ENCODE data around the gene GRM2. TPM values are rescaled to one million over a fixed set of nuclear protein-coding genes. Genes with fewer than 3 reads are reported as not detected.

The GRM2 gene
- total and polyA plus RNA-seq, 10 of the 15 experiments (the other 5 are each of a cell fraction or from before 2014, with no cell fraction given) = 0.01 to 0.14 (median 0.06) TPM; not detected in 5

DNA sequence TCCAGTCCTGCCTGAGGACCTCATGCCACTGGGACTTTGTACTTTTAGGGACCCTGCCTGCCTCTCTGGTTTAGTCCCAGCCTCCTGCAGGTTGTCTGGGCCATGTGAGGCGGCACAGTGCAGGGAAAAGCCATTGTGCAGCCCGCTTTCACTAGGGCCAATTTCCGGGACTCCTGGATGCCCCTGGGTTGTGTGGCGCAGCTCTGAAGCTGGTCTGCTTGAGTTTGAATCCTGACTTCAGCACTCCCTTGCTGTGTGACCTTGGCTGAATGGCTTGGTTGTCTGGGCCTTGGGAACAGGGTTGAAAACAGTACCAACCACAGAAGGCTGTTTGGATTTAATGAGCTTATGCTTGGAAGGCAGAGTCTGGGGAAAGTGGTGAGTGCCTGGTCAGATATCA lies 27.6 kb upstream of the GRM2 start:
- POLR2A ChIA-PET = interaction anchor here (1.0 to 1.1 kb wide), 2 partner anchors 7 to 180 kb away, joined by 3 to 5 read pairs; partner anchors contain the start of gene DCAF1
- in situ Hi-C loops (cut with MboI) (loop anchor here (25.0 kb wide), 1 partner anchor 1067 kb away; the partner anchor contains the start of genes CISH and MAPKAPK3), intact Hi-C loops (cut with micrococcal nuclease; ENCODE audit: unreplicated experiment) (no loop called here)

More for the DNA sequence above, 27.6 kb upstream of the GRM2 start:
- 94% methylated on average over 4 of the region's 4 CpGs for WGBS (ENCODE audit: insufficient coverage, insufficient replicate concordance, low lambda C conversion rate, missing lambda C conversion rate)
- H3K27ac ChIP-seq (ENCODE audit: control insufficient read depth, insufficient read depth) = no peak overlapping the region
- no peaks in the 10 kb centered on the region for H3K9me3 ChIP-seq (replicated peaks; ENCODE audit: control insufficient read depth, insufficient read depth, low read length)
- H3K4me3 ChIP-seq = no peak overlapping the region
- H4K20me1 ChIP-seq (ENCODE audit: control insufficient read depth, insufficient read depth) = no peaks in the 10 kb centered on the region
- H2AFZ ChIP-seq (ENCODE audit: control insufficient read depth, low read depth, low read length) = no peak overlapping the region
- ChIA-PET RAD21 (ENCODE audit: unreplicated experiment) (interaction anchor here (1.0 to 6.4 kb wide), 2 partner anchors 9 to 178 kb away, joined by 3 to 182 read pairs; partner anchors contain the start of gene DCAF1), SMC1A (ENCODE audit: uncharacterized antibody, unreplicated experiment) (interaction anchor here (1.1 to 5.2 kb wide), 4 partner anchors 8 to 178 kb away, joined by 3 to 113 read pairs (median 48); partner anchors contain the start of genes DCAF1 and TEX264), CTCF (interaction anchor here (0.7 to 11.7 kb wide), 5 partner anchors 8 to 1063 kb away, joined by 3 to 243 read pairs (median 84); partner anchors contain the start of genes DCAF1 and TEX264)
- DNase-seq (ENCODE audit: low read depth, low spot score) = no peak
- BruUV-seq (replicated peaks) = no TSS peak
- H3K4me2 ChIP-seq (ENCODE audit: control insufficient read depth, insufficient read depth) = no peak overlapping the region
- H3K9ac ChIP-seq (ENCODE audit: control insufficient read depth, insufficient read depth, low read length) = no peak overlapping the region
- no peak for ATAC-seq
- peaks cover 6 to 11% of the 10 kb centered on the region in 2 experiments for H3K36me3 ChIP-seq (ENCODE audit: control insufficient read depth in 2 of 2, insufficient read depth in 2 of 2, low read length in 1 of 2)
- no peak for FAIRE-seq
- TF ChIP-seq SMAD5 (IDR thresholded peaks at IDR 0.05; ENCODE audit: low read depth) = no peak
- TF ChIP-seq HDAC6 (IDR thresholded peaks at IDR 0.05; ENCODE audit: unreplicated experiment) = no peak
- no peak for TF ChIP-seq NR2C1 (IDR thresholded peaks at IDR 0.05)
- TF ChIP-seq, protein P1, sequence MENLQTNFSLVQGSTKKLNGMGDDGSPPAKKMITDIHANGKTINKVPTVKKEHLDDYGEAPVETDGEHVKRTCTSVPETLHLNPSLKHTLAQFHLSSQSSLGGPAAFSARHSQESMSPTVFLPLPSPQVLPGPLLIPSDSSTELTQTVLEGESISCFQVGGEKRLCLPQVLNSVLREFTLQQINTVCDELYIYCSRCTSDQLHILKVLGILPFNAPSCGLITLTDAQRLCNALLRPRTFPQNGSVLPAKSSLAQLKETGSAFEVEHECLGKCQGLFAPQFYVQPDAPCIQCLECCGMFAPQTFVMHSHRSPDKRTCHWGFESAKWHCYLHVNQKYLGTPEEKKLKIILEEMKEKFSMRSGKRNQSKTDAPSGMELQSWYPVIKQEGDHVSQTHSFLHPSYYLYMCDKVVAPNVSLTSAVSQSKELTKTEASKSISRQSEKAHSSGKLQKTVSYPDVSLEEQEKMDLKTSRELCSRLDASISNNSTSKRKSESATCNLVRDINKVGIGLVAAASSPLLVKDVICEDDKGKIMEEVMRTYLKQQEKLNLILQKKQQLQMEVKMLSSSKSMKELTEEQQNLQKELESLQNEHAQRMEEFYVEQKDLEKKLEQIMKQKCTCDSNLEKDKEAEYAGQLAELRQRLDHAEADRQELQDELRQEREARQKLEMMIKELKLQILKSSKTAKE (IDR thresholded peaks at IDR 0.05; ENCODE audit: low read depth, poor library complexity, severe bottlenecking) = no peak
- TF ChIP-seq POU2F2 (IDR thresholded peaks at IDR 0.05; ENCODE audit: borderline replicate concordance, low read depth, low read length) = no peak
- no peak for TF ChIP-seq NFYA (IDR thresholded peaks at IDR 0.05; ENCODE audit: borderline replicate concordance, low read depth, low read length)
- TF ChIP-seq ZNF207 (IDR thresholded peaks at IDR 0.05; ENCODE audit: borderline replicate concordance) = no peak
- TF ChIP-seq ATF3 (IDR thresholded peaks at IDR 0.05; ENCODE audit: borderline replicate concordance, extremely low read depth, low read depth, low read length) = no peak
- TF ChIP-seq, protein P2, sequence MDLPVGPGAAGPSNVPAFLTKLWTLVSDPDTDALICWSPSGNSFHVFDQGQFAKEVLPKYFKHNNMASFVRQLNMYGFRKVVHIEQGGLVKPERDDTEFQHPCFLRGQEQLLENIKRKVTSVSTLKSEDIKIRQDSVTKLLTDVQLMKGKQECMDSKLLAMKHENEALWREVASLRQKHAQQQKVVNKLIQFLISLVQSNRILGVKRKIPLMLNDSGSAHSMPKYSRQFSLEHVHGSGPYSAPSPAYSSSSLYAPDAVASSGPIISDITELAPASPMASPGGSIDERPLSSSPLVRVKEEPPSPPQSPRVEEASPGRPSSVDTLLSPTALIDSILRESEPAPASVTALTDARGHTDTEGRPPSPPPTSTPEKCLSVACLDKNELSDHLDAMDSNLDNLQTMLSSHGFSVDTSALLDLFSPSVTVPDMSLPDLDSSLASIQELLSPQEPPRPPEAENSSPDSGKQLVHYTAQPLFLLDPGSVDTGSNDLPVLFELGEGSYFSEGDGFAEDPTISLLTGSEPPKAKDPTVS (IDR thresholded peaks at IDR 0.05; ENCODE audit: low read depth, low read length) = no peak
- peaks cover 22% of the 10 kb centered on the region for H3K4me1 ChIP-seq (ENCODE audit: control insufficient read depth, insufficient read depth, low read length)
- H3K27me3 ChIP-seq (replicated peaks in 1 of 2; ENCODE audit: control insufficient read depth in 2 of 2, insufficient read depth in 2 of 2, low read length in 1 of 2) = no peaks in the 10 kb centered on the region
- peaks cover 9% of the 10 kb centered on the region for H3K79me2 ChIP-seq (ENCODE audit: control insufficient read depth, insufficient read depth, low read length)
